ENCODE results near the gene OSMR. TPM values are rescaled to one million over a fixed set of nuclear protein-coding genes. Genes with fewer than 3 reads are reported as not detected.
"Not testable (repeated sequence)": the region's sequence is repeated elsewhere in the genome, so short reads cannot be mapped to it uniquely, and the experiment has no call there.

The OSMR gene
- total RNA-seq, 1 donor from 2014 or later, result 69.0 TPM

- Histone ChIP-seq H3K4me3 (peak overlapping the region; percentile 73 to 92), H3K36me3 (peaks cover 0 to 4% of the 10 kb centered on the region in 2 donors), H3K9me3 (no peaks in the 10 kb centered on the region), H3K27ac (peak overlapping the region; percentile 92), H3K27me3 (no peaks in the 10 kb centered on the region), H3K4me1 (peaks cover 34% of the 10 kb centered on the region)
- intact Hi-C loops (cut with DNase I), result loop anchor here (10.0 kb wide), 2 partner anchors 77 to 227 kb away; partner anchors contain the start of gene RICTOR
- DNase-seq (ENCODE audit: extremely low spot score in 2 of 2), result no peak
- TF ChIP-seq POLR2AphosphoS5 (IDR thresholded peaks at IDR 0.05; ENCODE audit: insufficient read depth in 1 of 2, low read depth in 1 of 2) (no peak), CTCF (IDR thresholded peaks at IDR 0.05) (no peak), POLR2A (IDR thresholded peaks at IDR 0.05) (no peak)
Measured at GRCh38 chr5:38847559-38848347, 1.9 kb downstream of the OSMR start.

GRCh38 chr5:38848637-38849036, 2.8 kb downstream of the OSMR start:
- Histone ChIP-seq H3K4me1 (peaks cover 32% of the 10 kb centered on the region), H3K4me3 (no peak overlapping the region)
- intact Hi-C loops (cut with DNase I), result loop anchor here (10.0 kb wide), 2 partner anchors 76 to 226 kb away; partner anchors contain the start of gene RICTOR

GRCh38 chr5:38851640-38852039, 5.8 kb downstream of the OSMR start:
- H3K9me3 ChIP-seq; DNase-seq (ENCODE audit: extremely low spot score in 2 of 2); H3K27me3 ChIP-seq; H3K4me3 ChIP-seq; H3K27ac ChIP-seq; intact Hi-C loops (cut with DNase I); H3K36me3 ChIP-seq: not testable (repeated sequence)
- H3K4me1 ChIP-seq, result peaks cover 17% of the 10 kb centered on the region

More at GRCh38 chr5:38848637-38849036, 2.8 kb downstream of the OSMR start:
- Histone ChIP-seq H3K36me3 (peaks cover 0 to 4% of the 10 kb centered on the region in 2 donors), H3K27me3 (no peaks in the 10 kb centered on the region), H3K27ac (no peak overlapping the region), H3K9me3 (no peaks in the 10 kb centered on the region)
- no peak for TF ChIP-seq POLR2A (IDR thresholded peaks at IDR 0.05)
- no peak for TF ChIP-seq POLR2AphosphoS5 (IDR thresholded peaks at IDR 0.05; ENCODE audit: insufficient read depth in 1 of 2, low read depth in 1 of 2)
- no peak for TF ChIP-seq CTCF (IDR thresholded peaks at IDR 0.05)
- no peak for DNase-seq (ENCODE audit: extremely low spot score in 2 of 2)

- TF ChIP-seq CTCF (IDR thresholded peaks at IDR 0.05) (no peak), POLR2AphosphoS5 (IDR thresholded peaks at IDR 0.05; ENCODE audit: insufficient read depth in 1 of 2, low read depth in 1 of 2) (no peak), POLR2A (IDR thresholded peaks at IDR 0.05) (no peak)
- intact Hi-C loops (cut with DNase I), result no loop called here
- H3K27ac ChIP-seq, result no peak overlapping the region
- no peaks in the 10 kb centered on the region for H3K4me1 ChIP-seq
- H3K9me3 ChIP-seq, result no peaks in the 10 kb centered on the region
- H3K27me3 ChIP-seq, result no peaks in the 10 kb centered on the region
- no peak for DNase-seq (ENCODE audit: extremely low spot score in 2 of 2)
- no peak overlapping the region for H3K4me3 ChIP-seq
- H3K36me3 ChIP-seq, result peaks cover 0 to 4% of the 10 kb centered on the region in 2 donors
Measured at GRCh38 chr5:38853753-38854470, 8.1 kb downstream of the OSMR start.

GRCh38 chr5:38854907-38855306, 9.1 kb downstream of the OSMR start:
- intact Hi-C loops (cut with DNase I), result no loop called here
- Histone ChIP-seq H3K9me3 (no peaks in the 10 kb centered on the region), H3K4me1 (no peaks in the 10 kb centered on the region), H3K27me3 (no peaks in the 10 kb centered on the region), H3K36me3 (peaks cover 0 to 4% of the 10 kb centered on the region in 2 donors), H3K4me3 (no peak overlapping the region), H3K27ac (no peak overlapping the region)
- no peak for DNase-seq (ENCODE audit: extremely low spot score in 2 of 2)
- TF ChIP-seq POLR2A (IDR thresholded peaks at IDR 0.05), result no peak
- TF ChIP-seq CTCF (IDR thresholded peaks at IDR 0.05), result no peak
- TF ChIP-seq POLR2AphosphoS5 (IDR thresholded peaks at IDR 0.05; ENCODE audit: insufficient read depth in 1 of 2, low read depth in 1 of 2), result no peak

Data from vagina (tissue), 2 donors.